ENCODE measurements around the gene ZYX.
A peak's percentile ranks its signal among the peaks of the same experiment; 100 is the strongest.
"Not testable (repeated sequence)": the region's sequence is repeated elsewhere in the genome, so short reads cannot be mapped to it uniquely, and the experiment has no call there.

Gene ZYX

GRCh38 chr7:143397710-143398530, 16.8 kb downstream of the ZYX start:
- no peak for DNase-seq

GRCh38 chr7:143398616-143399015, 17.5 kb downstream of the ZYX start:
- no peak for DNase-seq

DNA sequence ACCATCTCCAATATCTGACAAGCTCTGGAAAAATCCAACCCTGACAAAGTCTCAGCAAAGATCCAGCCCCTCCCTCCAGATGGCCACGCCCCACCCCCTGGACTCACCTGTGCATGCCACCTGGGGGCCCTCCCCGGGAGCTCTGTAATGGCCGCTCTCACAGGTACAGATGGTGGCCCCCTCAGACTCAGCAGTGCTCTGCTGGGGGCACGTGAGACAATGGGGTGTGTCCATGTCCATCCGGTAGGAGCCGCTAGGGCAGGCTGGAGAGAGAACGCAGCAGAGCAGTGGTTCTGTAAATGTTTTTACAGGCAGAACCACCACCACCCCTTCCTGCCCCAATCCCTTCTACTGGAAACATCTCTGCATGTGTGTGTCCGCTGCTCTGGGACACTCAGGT, 18.0 kb downstream of the ZYX start:
- DNase-seq, result no peak

- DNase-seq, result no peak
Measured at GRCh38 chr7:143399642-143400041, 18.5 kb downstream of the ZYX start.

- no peak for DNase-seq
Measured at GRCh38 chr7:143401265-143401664, 20.1 kb downstream of the ZYX start.

DNA sequence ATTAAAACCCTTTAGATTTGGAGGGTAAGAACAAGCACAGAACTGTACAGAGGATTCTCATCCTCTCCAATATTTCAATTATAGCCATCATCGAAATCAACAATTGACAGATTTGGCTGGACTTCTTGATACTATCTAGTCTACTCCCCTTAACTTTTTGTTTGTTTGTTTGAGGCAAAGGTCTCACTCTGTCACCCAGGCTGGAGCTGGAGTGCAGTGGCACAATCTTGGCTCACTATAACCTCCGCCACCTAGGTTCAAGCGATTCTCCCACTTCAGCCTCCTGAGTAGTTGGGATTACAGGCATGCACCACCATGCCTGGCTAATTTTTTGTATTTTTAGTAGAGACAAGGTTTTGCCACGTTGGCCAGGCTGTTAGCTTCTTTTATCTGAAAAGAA, 21.1 kb downstream of the ZYX start:
- not testable (repeated sequence) for DNase-seq

DNA sequence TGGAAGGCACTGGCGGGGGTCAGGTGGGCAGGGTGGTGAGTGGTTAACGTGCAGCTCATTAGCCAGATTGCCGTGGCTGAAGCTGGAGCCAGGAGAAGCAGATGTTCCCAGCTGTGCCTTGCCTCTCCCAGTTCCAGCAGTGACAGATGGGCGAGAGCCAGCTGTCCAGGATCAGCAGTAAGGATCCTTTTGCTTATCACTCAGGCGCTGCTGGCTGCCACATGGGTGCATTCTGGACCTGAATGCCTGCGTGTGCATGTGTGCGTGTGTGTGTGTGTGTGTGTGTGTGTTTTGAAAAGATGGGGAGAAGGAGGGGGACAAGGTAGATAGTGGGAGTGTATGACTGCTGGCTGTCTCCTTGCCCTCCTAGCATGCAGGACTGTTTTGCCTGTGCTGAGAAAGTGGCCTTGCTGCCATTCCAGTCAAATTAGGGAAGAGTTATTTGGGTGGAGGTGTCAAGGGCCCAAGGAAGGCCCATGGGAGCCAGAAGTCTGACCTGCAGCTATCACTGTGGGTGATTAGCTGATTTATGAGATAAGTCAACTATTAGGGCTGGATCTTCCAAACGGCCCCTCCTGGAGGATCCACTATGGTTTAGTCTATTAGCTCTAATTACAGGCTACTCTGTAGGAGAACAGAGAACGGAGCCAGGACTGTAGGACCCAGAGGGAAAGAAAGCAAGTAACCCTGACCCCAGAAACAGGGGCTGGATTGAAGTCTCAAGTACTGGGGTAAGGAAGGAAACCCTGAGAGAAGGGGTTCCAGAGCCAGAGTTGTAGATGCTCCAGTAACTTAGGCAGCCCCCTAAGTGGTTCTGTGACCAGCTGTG, 24.2 kb downstream of the ZYX start:
- DNase-seq, result no peak

- no peak for DNase-seq
Measured at GRCh38 chr7:143406002-143406357, 24.8 kb downstream of the ZYX start.

GRCh38 chr7:143407287-143408251, 26.4 kb downstream of the ZYX start:
- DNase-seq, result peak in 3 of 4 experiments; percentile 29 to 48 (median 39)

DNA sequence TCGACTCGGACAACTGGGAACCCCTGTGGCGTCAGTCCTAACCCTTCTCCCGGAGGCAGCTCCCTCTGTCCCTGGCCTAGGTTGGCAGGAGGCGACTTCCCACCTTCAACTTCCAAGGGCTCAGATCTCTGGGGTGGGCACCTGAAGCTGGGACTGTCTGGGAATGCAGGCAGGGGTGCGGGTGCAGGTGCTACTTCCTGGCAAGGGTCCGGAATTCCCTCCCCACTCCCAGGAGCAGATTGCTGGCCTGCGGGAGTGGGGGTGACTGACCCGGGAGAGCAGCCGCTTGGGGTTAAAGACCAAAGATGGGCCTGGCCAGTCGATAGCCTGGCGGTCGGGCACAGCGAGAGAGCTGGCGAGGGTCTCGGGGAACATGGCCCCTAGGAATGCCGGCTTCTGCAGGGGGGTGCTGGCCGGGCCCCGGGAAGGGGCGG, 27.1 kb downstream of the ZYX start:
- no peak for DNase-seq

DNA sequence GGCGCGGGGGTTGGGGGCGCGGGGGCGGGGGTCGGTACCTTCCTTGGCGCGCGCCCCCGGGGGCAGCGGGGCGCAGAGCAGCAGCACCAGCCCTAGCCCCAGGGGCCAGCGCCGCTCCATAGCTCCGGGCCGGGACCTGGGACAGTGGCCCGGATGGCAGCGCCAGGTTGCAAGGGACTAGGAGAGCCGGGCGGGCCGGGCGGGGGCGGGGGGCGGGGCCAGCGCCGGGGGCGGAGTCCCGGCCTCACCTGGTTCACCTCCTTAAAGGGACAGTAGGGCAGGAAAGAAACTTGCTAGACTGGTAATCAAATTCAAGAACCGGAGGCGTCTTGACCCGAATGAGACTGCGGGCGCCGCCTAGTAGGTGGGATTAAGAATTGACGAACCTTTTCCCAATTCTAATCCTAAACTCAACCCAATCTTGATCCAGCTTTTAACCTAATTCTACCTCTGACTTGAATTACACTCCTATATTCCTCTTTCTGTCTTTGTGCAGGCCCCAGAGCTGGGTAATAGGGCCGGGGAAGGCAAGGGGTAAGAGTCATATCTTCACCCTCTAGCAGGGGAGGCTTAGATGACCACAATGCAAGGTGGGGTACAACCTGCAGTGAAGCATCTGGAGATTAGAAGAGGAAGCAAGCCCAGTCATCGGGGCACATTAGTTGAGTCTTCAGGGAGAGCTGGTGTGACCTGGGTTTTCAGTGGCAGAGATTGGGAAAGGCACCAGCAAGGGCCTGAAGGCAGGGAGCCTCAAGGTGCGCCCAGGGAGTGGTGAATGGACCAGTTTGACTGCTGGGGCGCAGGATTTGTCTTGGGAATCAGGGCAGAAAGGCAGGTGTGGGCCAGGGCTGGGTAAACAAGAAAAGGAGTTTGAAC, 27.8 kb downstream of the ZYX start, which contains the start of gene EPHA1:
EPHA1 (minus strand) TSS at position 171 of the 876 bp plus-strand sequence; CDS start at position 120, 51 bp downstream.
- DNase-seq, result peak in 3 of 4 experiments; percentile 21 to 54 (median 48)

DNA sequence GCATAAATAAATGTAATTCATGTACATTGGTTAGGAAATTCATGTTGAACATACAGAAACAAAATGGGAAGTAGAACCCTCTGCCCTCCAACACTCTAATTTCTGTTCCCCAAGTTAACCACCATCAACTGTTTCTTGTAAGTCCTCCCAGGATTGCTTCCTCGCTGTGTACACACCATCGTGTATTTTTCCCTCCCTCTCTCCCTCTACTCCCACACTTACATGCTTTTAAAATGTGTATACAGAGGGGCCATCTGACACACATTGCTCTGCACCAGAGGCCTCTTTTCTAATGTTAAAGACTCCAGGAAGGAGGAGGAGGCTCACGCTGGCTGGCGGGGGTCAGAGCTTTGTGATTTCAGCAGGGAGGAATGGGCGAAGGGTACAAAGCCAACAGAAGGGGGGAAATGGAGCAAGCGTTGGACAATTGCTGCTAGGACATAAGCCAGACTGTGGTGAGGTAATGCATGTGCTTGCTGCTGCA, 29.4 kb downstream of the ZYX start:
- DNase-seq, result peak; percentile 62 to 86 (median 74)

GRCh38 chr7:143411976-143412708, 31.0 kb downstream of the ZYX start:
- DNase-seq, result no peak

- DNase-seq, result no peak
Measured at GRCh38 chr7:143413123-143413522, 32.0 kb downstream of the ZYX start.

GRCh38 chr7:143415209-143415608, 34.1 kb downstream of the ZYX start:
- not testable (repeated sequence) for DNase-seq

DNA sequence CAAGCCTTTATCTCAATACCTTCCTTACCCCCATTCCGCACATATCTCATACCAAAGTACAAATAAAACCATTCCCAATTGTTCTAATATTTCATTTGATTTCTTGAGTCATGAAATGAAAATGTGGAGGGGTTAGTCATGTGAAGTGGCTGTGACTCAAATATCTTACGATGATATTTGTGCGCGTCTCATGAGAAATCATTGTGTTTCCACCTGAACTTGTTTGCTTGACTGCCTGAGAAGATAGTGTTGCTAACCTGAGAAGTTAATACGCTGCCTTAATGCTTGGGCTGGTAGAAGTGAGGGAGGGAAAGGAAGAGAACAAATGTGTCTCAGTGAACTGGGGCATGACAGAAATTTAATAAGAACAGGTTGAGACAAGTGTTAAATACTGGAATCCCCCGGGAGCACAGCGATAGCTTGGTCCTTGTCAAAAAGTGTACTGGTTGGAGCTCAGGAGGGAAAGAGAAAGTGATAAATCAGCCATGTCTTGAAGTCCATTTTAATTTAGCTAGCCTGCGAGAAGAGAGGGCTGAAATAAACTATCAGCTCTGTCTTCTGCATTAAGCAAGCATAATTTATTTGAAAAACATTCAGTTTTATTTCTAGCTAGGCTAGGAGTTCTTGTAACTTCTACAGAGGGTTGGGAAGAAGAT, 34.7 kb downstream of the ZYX start:
- no peak for DNase-seq

- DNase-seq, result peak; percentile 63 to 83 (median 70)
Measured at GRCh38 chr7:143416565-143417149, 35.5 kb downstream of the ZYX start.

- DNase-seq, result no peak
Measured at GRCh38 chr7:143417734-143418383, 36.7 kb downstream of the ZYX start.

All from suppressor macrophage (primary cell).